Prostate gland (tissue), 2 donors: Measurements from ENCODE around the gene SKAP1. TPM values are rescaled to one million over a fixed set of nuclear protein-coding genes. Genes with fewer than 3 reads are reported as not detected.
A peak's percentile ranks its signal among the peaks of the same experiment; 100 is the strongest.

Experiments used
- DNase-seq: peaks from one replicate; pipeline ENCODE4 v3.0.0-alpha.2; 2019; ENCODE audit warnings: low spot score
- H3K27ac ChIP-seq, 2 donors: fragments of 200-600 bp; sonication (generic); 2 replicates each; pipeline ENCODE4 v1.5.1; 2017 to 2019
- H3K27me3 ChIP-seq: fragments of 200-600 bp; sonication (generic); replicated peaks from 2 replicates; pipeline ENCODE4 v1.5.1; 2019; ENCODE audit not compliant: insufficient read depth
- H3K36me3 ChIP-seq, 2 donors: fragments of 200-600 bp; sonication (generic); 1 replicate in 1 of 2; 2 replicates in 1 of 2; pipeline versions ENCODE4 v1.5.1 to v1.8.1; 2017 to 2019
- H3K4me1 ChIP-seq: fragments of 200-600 bp; sonication (generic); replicated peaks from 2 replicates; pipeline ENCODE4 v1.5.1; 2019
- H3K4me3 ChIP-seq, 2 donors: fragments of 200-600 bp; sonication (generic); 2 replicates each; pipeline ENCODE4 v1.5.1; 2017 to 2019
- H3K9me3 ChIP-seq: fragments of 200-600 bp; sonication (generic); 2 replicates; pipeline ENCODE4 v1.5.1; 2017
- CTCF ChIP-seq, 4 experiments: fragments of 200-600 bp in 2 of 4; fragments of 450-650 bp in 2 of 4; sonication (generic) in 2 of 4; IDR thresholded peaks; 1 replicate in 3 of 4; 2 replicates in 1 of 4; pipeline ENCODE4 v1.5.1; 2016 to 2019; ENCODE audit warnings: antibody characterized with exemption in 4 of 4, mild to moderate bottlenecking in 2 of 4, moderate library complexity in 2 of 4
- POLR2A ChIP-seq: fragments of 450-650 bp; IDR thresholded peaks from one replicate; pipeline ENCODE4 v1.6.1; 2016; ENCODE audit warnings: antibody characterized with exemption, mild to moderate bottlenecking
- POLR2AphosphoS5 ChIP-seq: sonication (generic); formaldehyde crosslinking; IDR thresholded peaks from one replicate; pipeline ENCODE4 v1.6.1; 2017; ENCODE audit warnings: antibody characterized with exemption
- WGBS: methylation state at CpG from one replicate; pipeline ENCODE4 v1.1.5; 2018; 5-methylcytosine and 5-hydroxymethylcytosine counted together
- intact Hi-C: fragments of 100-400 bp; cut with DNase I; formaldehyde crosslinking; loops from one replicate; pipeline ENCODE4 v1.14.2; 2022
- microRNA counts, 2 donors: library from miRNA; unstranded; fragments of <30 nt; microRNA quantifications; one replicate each; lab custom pipeline; 2016 to 2017
- microRNA-seq: library from miRNA; unstranded; fragments of <30 nt; microRNA quantifications from one replicate; pipeline ENCODE4, GENCODE V29; 2016
- small RNA-seq, 2 donors: library from RNA; depleted of rRNA; stranded (forward); fragments of <200 nt; gene quantifications; one replicate each; pipeline ENCODE3, GENCODE V24; 2016
- total RNA-seq, 2 donors: library from RNA; depleted of rRNA; stranded (reverse); fragments of >200 nt; gene quantifications; one replicate each; pipeline ENCODE4 v1.1.0, GENCODE V29; 2016

The SKAP1 gene
- total RNA-seq, 2 donors from 2014 or later, result 1.1 to 1.4 TPM

DNA sequence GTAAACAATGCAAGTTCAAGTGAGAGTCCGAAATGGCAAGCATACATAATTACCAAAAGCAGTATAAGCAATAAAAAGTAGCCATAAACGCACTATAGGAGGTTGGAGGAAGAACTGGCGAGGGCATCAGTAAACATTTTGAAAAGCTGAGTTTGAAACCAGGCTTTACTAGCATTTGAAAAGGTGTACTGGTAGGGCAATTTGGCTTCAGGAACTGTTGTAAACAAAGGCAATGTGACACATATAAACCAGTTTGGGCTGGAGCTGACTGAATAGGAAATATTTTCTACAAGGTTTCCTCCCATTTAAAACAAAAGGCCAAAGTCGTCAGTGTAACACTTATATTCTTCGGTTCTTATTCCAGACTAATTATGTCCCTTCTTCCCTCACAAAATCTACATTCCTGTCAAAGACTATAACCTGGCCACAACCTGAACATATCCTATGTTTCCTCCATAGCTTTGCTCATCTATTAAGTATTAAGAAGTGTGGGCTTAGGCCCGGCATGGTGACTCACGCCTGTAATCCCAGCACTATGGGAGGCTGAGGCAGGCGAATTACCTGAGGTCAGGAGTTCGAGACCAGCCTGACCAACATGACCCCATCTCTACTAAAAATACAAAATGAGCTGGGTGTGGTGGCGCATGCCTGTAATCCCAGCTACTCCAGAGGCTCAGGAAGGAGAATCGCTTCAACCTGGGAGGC is 336.5 kb downstream of the SKAP1 start:
- peak overlapping the region; percentile 42 to 53 for H3K27ac ChIP-seq
- H3K4me1 ChIP-seq, result no peaks in the 10 kb centered on the region
- no peaks in the 10 kb centered on the region for H3K27me3 ChIP-seq
- no peak overlapping the region for H3K4me3 ChIP-seq
- TF ChIP-seq POLR2AphosphoS5 (peak; percentile 50), POLR2A (no peak)
- H3K9me3 ChIP-seq, result no peaks in the 10 kb centered on the region
- intact Hi-C loops, result no loop called here
- H3K36me3 ChIP-seq, result no peaks in the 10 kb centered on the region
- WGBS, result 73% methylated on average over 11 of the region's 11 CpGs
- no peak for DNase-seq

DNA sequence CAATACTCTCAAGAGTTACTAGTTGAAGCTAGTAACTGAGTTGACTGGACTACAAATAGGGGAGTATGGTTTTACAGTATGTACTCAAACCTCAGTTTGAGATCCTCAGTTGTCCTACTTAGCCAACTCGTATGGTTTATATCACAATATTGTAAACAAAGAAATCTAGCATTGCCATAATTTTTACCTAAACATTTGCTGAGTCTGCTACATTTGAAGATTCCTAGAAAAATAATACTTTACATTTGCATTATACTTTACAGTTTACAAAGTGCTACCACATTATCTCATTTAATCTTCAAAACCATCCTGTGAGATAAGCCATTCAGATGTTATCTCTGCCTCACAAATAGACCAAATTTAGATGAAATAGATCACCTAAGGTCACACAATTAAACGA is 345.1 kb downstream of the SKAP1 start:
- no peaks in the 10 kb centered on the region for H3K36me3 ChIP-seq
- no peak for DNase-seq

More for the DNA sequence above, 345.1 kb downstream of the SKAP1 start:
- Histone ChIP-seq H3K27me3 (no peaks in the 10 kb centered on the region), H3K4me3 (no peak overlapping the region), H3K27ac (no peak overlapping the region), H3K4me1 (no peaks in the 10 kb centered on the region), H3K9me3 (no peaks in the 10 kb centered on the region)
- intact Hi-C loops, result no loop called here
- TF ChIP-seq POLR2A (no peak), POLR2AphosphoS5 (no peak), CTCF (IDR thresholded peaks at IDR 0.05) (no peak)
- 36% methylated on average over 2 of the region's 2 CpGs for WGBS

MicroRNAs encoded within 50 kb of the gene (microRNA counts, 767-probe panel; counts per million panel counts)
- 0 to 431 counts per million in 2 donors for microRNA hsa-miR-1203 (lab: Ali Mortazavi, UCI)

Small RNA genes within 50 kb of the gene (microRNA-seq; reads per million reads assigned to microRNA genes)
- not detected for gene MIR1203

Small RNA genes within 50 kb of the gene (small RNA-seq; reads per million reads assigned to genes)
- gene MIR1203 (0 reads per million in 2 donors), gene RF00012 (0 reads per million in 2 donors), gene RF00019 (0 reads per million in 2 donors), gene RNU6-1152P (0 reads per million in 2 donors), gene RNU6-1201P (0 to 0.10 reads per million in 2 donors)

Other genes with a start within 250 kb of the SKAP1 start
- gene HOXB1, start 100.8 kb upstream of the SKAP1 start, total RNA-seq, result not detected
- gene HOXB2, start 114.9 kb upstream of the SKAP1 start, total RNA-seq, result 1 to 10 TPM; 4.1 to 9.5 TPM
- gene HOXB4, start 148.1 kb upstream of the SKAP1 start, total RNA-seq, result 1 to 10 TPM in 1 of 2 donors, under 1 TPM in 1; 0.41 to 1.1 TPM
- 10 to 100 TPM in 1 of 2 donors, 1 to 10 TPM in 1; 7.8 to 11.4 TPM for gene HOXB3, start 160.0 kb upstream of the SKAP1 start, total RNA-seq
- gene HOXB5, start 163.6 kb upstream of the SKAP1 start, total RNA-seq, result 1 to 10 TPM in 1 of 2 donors, under 1 TPM in 1; 0.36 to 1.1 TPM
- gene HOXB6, start 174.8 kb upstream of the SKAP1 start, total RNA-seq, result under 1 TPM; 0.27 to 0.40 TPM
- 1 to 10 TPM in 1 of 2 donors, under 1 TPM in 1; 0.73 to 3.4 TPM for gene HOXB7, start 180.8 kb upstream of the SKAP1 start, total RNA-seq
- under 1 TPM; 0.09 to 0.97 TPM for gene HOXB8, start 185.1 kb upstream of the SKAP1 start, total RNA-seq
- under 1 TPM; 0.09 to 0.68 TPM for gene HOXB9, start 196.1 kb upstream of the SKAP1 start, total RNA-seq